H9 (cell line): ENCODE measurements around the gene MFSD6. TPM values are rescaled to one million over a fixed set of nuclear protein-coding genes. Genes with fewer than 3 reads are reported as not detected.
A peak's percentile ranks its signal among the peaks of the same experiment; 100 is the strongest.

Experiments used
- DNase-seq: peaks from one replicate; pipeline ENCODE4 v3.0.0-alpha.2; 2017
- H2AFZ ChIP-seq: one replicate; pipeline ENCODE4 v1.6.1; 2013; ENCODE audit warnings: mild to moderate bottlenecking, low read length, control low read depth, moderate library complexity
- H2AK5ac ChIP-seq: 2 replicates; pipeline ENCODE4 v1.6.1; 2013; ENCODE audit warnings: low read length, control low read depth, mixed read lengths; ENCODE audit not compliant: insufficient read length
- H2BK120ac ChIP-seq: one replicate; pipeline ENCODE4 v1.6.1; 2013; ENCODE audit warnings: low read depth, mild to moderate bottlenecking, low read length, control low read depth, inconsistent platforms; ENCODE audit not compliant: poor library complexity, severe bottlenecking
- H2BK12ac ChIP-seq: 2 replicates; pipeline ENCODE4 v1.6.1; 2013; ENCODE audit warnings: low read length, control low read depth, mixed read lengths, low read depth; ENCODE audit not compliant: insufficient read length
- H2BK15ac ChIP-seq: 2 replicates; pipeline ENCODE4 v1.6.1; 2013; ENCODE audit warnings: low read depth, low read length, control low read depth
- H2BK20ac ChIP-seq: one replicate; pipeline ENCODE4 v1.6.1; 2013; ENCODE audit warnings: low read depth, mild to moderate bottlenecking, low read length, control low read depth, inconsistent platforms; ENCODE audit not compliant: poor library complexity, severe bottlenecking
- H2BK5ac ChIP-seq: 2 replicates; pipeline ENCODE4 v1.6.1; 2013; ENCODE audit warnings: low read length, control low read depth, mixed read lengths; ENCODE audit not compliant: insufficient read length
- H3K14ac ChIP-seq: 2 replicates; pipeline ENCODE4 v1.6.1; 2013; ENCODE audit warnings: low read length, control low read depth; ENCODE audit not compliant: insufficient read depth
- H3K18ac ChIP-seq: 2 replicates; pipeline ENCODE4 v1.6.1; 2013; ENCODE audit warnings: low read depth, mild to moderate bottlenecking, mixed read lengths, low read length, control low read depth; ENCODE audit not compliant: insufficient read length
- H3K23ac ChIP-seq: 2 replicates; pipeline ENCODE4 v1.6.1; 2013; ENCODE audit warnings: low read length, control low read depth, mixed read lengths, low read depth; ENCODE audit not compliant: insufficient read length
- H3K23me2 ChIP-seq: 2 replicates; pipeline ENCODE4 v1.6.1; 2013; ENCODE audit warnings: low read depth, mild to moderate bottlenecking, mixed read lengths, low read length, control low read depth; ENCODE audit not compliant: insufficient read length, poor library complexity, severe bottlenecking
- H3K27ac ChIP-seq: 2 replicates; pipeline ENCODE4 v1.5.1; 2013; ENCODE audit warnings: low read length, control low read depth, mixed read lengths, low read depth; ENCODE audit not compliant: insufficient read length
- H3K27me3 ChIP-seq: 2 replicates; pipeline ENCODE4 v1.6.1; 2013; ENCODE audit warnings: low read length, control low read depth, inconsistent platforms; ENCODE audit not compliant: insufficient read depth
- H3K4ac ChIP-seq: 2 replicates; pipeline ENCODE4 v1.6.1; 2013; ENCODE audit warnings: low read depth, mild to moderate bottlenecking, control low read depth, inconsistent platforms, low read length, moderate library complexity
- H3K4me1 ChIP-seq: 2 replicates; pipeline ENCODE4 v1.6.1; 2013; ENCODE audit warnings: low read length, control low read depth, inconsistent platforms; ENCODE audit not compliant: insufficient read depth
- H3K4me2 ChIP-seq: 2 replicates; pipeline ENCODE4 v1.6.1; 2013; ENCODE audit warnings: low read length, control low read depth, mixed read lengths; ENCODE audit not compliant: insufficient read length, insufficient read depth
- H3K56ac ChIP-seq: 2 replicates; pipeline ENCODE4 v1.6.1; 2013; ENCODE audit warnings: low read depth, mild to moderate bottlenecking, mixed read lengths, low read length, control low read depth; ENCODE audit not compliant: insufficient read length
- H3K79me1 ChIP-seq: 2 replicates; pipeline ENCODE4 v1.6.1; 2013; ENCODE audit warnings: low read depth, mild to moderate bottlenecking, moderate library complexity, low read length, control low read depth, inconsistent platforms; ENCODE audit not compliant: insufficient read depth, poor library complexity, severe bottlenecking
- H3K79me2 ChIP-seq: 2 replicates; pipeline ENCODE4 v1.6.1; 2013; ENCODE audit warnings: low read length, control low read depth, inconsistent platforms; ENCODE audit not compliant: insufficient read depth
- H3K9ac ChIP-seq: 2 replicates; pipeline ENCODE4 v1.6.1; 2013; ENCODE audit warnings: low read length, control low read depth, mixed read lengths; ENCODE audit not compliant: insufficient read length; ENCODE audit errors: extremely low read depth
- H3K9me3 ChIP-seq: one replicate; pipeline ENCODE4 v1.6.1; 2013; ENCODE audit warnings: low read depth, low read length, inconsistent platforms; ENCODE audit not compliant: control insufficient read depth
- H3T11ph ChIP-seq: one replicate; pipeline ENCODE4 v1.6.1; 2013; ENCODE audit warnings: mild to moderate bottlenecking, low read length, control low read depth, inconsistent platforms
- H4K20me1 ChIP-seq: one replicate; pipeline ENCODE4 v1.6.1; 2013; ENCODE audit not compliant: control insufficient read depth, insufficient read length, insufficient read depth
- H4K5ac ChIP-seq: 2 replicates; pipeline ENCODE4 v1.6.1; 2013; ENCODE audit warnings: low read depth, mild to moderate bottlenecking, mixed read lengths, low read length, control low read depth; ENCODE audit not compliant: insufficient read length
- H4K8ac ChIP-seq: replicated peaks from 2 replicates; pipeline ENCODE4 v1.6.1; 2013; ENCODE audit warnings: low read length, control low read depth, mixed read lengths, low read depth; ENCODE audit not compliant: insufficient read length
- H4K91ac ChIP-seq: 2 replicates; pipeline ENCODE4 v1.6.1; 2013; ENCODE audit warnings: low read depth, mild to moderate bottlenecking, moderate library complexity, mixed read lengths, low read length, control low read depth; ENCODE audit not compliant: insufficient read length
- H3K27ac Mint-ChIP-seq, 3 experiments: 2 replicates in 2 of 3; 3 replicates in 1 of 3; pipeline ENCODE4 v1.8.0; 2020 to 2021; ENCODE audit warnings: mixed read lengths in 3 of 3, mild to moderate bottlenecking in 1 of 3, moderate library complexity in 1 of 3
- H3K27me3 Mint-ChIP-seq: 2 replicates; pipeline ENCODE4 v1.8.0; 2021; ENCODE audit warnings: low read depth, mild to moderate bottlenecking, moderate library complexity, mixed read lengths
- H3K36me3 Mint-ChIP-seq, 3 experiments: 2 replicates in 2 of 3; 3 replicates in 1 of 3; pipeline ENCODE4 v1.8.0; 2020 to 2021; ENCODE audit warnings: low read depth in 3 of 3, mixed read lengths in 3 of 3; ENCODE audit not compliant: insufficient read depth in 1 of 3
- H3K4me1 Mint-ChIP-seq, 2 experiments: 2 replicates each; pipeline ENCODE4 v1.8.0; 2020; ENCODE audit warnings: mixed read lengths in 2 of 2
- H3K4me3 Mint-ChIP-seq, 2 experiments: 2 replicates in 1 of 2; 3 replicates in 1 of 2; pipeline ENCODE4 v1.8.0; 2020 to 2021; ENCODE audit warnings: mild to moderate bottlenecking in 2 of 2, mixed read lengths in 2 of 2, moderate library complexity in 1 of 2
- H3K9me3 Mint-ChIP-seq, 2 experiments: 2 replicates in 1 of 2; 3 replicates in 1 of 2; pipeline ENCODE4 v1.8.0; 2020; ENCODE audit warnings: mild to moderate bottlenecking in 2 of 2, mixed read lengths in 2 of 2, moderate library complexity in 1 of 2
- WGBS: extraction: QIAGEN DNeasy Blood & Tissue Kit; methylation state at CpG from one replicate; pipeline ENCODE4 v1.1.7; 2013; ENCODE audit warnings: missing lambda C conversion rate, low lambda C conversion rate, mixed read lengths; ENCODE audit not compliant: insufficient read length; ENCODE audit errors: extremely low coverage; 5-methylcytosine and 5-hydroxymethylcytosine counted together
- total RNA-seq: library from RNA; stranded (reverse); gene quantifications from 2 replicates; pipeline ENCODE4 v1.2.1, GENCODE V29; 2021
- TF ChIP-seq, protein P1 (sequence below): fragments of 200-600 bp; sonication (generic); conservative IDR thresholded peaks from 3 replicates; pipeline ENCODE4 v1.8.0; 2021; ENCODE audit warnings: antibody characterized with exemption, mild to moderate bottlenecking

The MFSD6 gene
- total RNA-seq, 1 experiment from 2014 or later: 4.0 TPM

DNA sequence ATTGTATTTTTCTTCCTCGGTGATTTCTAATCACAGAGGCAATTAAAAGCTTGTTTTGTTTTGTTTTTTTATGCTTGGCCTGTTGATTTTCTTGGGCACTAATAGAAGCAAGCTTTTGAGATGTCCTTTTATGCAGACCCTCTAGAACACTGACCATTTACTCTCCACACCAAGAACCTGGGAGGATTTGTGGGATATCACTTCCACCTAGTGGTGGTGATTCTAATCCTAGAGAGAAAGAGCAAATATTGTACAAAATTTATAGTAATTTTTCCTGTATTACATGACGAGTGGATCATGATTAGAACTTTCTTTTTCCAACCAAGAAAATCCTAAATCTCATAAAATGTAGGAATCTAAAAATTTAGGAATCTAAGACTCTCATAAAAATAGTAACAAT lies 102.9 kb downstream of the MFSD6 start:
- no peak overlapping the region for H2BK5ac ChIP-seq
- no peak overlapping the region for H3K18ac ChIP-seq
- Mint-ChIP-seq H3K4me3 (no peak overlapping the region), H3K36me3 (no peaks in the 10 kb centered on the region), H3K27me3 (no peaks in the 10 kb centered on the region; the same call in 1 of the 2 replicates), H3K4me1 (peaks cover 0 to 2% of the 10 kb centered on the region in 2 experiments; a peak in 1 of 4 replicates), H3K27ac (no peak overlapping the region), H3K9me3 (no peaks in the 10 kb centered on the region)
- no peak overlapping the region for H3K4me2 ChIP-seq
- H3K14ac ChIP-seq: no peak overlapping the region
- no peak overlapping the region for H2BK20ac ChIP-seq
- H3T11ph ChIP-seq: no peak overlapping the region
- H2BK120ac ChIP-seq: no peak overlapping the region
- no CpG with 5 or more reads among the region's 2 CpGs for WGBS
- no peak overlapping the region for H2AK5ac ChIP-seq
- no peak overlapping the region for H3K23ac ChIP-seq
- H3K23me2 ChIP-seq: no peaks in the 10 kb centered on the region
- H3K27me3 ChIP-seq: no peaks in the 10 kb centered on the region
- no peaks in the 10 kb centered on the region for H3K4me1 ChIP-seq
- no peaks in the 10 kb centered on the region for H3K79me1 ChIP-seq
- no peaks in the 10 kb centered on the region for H4K20me1 ChIP-seq
- H4K91ac ChIP-seq: no peak overlapping the region
- H2BK12ac ChIP-seq: no peak overlapping the region
- H2AFZ ChIP-seq: no peak overlapping the region
- DNase-seq: no peak
- H3K56ac ChIP-seq: no peak overlapping the region
- no peak overlapping the region for H4K8ac ChIP-seq
- TF ChIP-seq, protein P1, sequence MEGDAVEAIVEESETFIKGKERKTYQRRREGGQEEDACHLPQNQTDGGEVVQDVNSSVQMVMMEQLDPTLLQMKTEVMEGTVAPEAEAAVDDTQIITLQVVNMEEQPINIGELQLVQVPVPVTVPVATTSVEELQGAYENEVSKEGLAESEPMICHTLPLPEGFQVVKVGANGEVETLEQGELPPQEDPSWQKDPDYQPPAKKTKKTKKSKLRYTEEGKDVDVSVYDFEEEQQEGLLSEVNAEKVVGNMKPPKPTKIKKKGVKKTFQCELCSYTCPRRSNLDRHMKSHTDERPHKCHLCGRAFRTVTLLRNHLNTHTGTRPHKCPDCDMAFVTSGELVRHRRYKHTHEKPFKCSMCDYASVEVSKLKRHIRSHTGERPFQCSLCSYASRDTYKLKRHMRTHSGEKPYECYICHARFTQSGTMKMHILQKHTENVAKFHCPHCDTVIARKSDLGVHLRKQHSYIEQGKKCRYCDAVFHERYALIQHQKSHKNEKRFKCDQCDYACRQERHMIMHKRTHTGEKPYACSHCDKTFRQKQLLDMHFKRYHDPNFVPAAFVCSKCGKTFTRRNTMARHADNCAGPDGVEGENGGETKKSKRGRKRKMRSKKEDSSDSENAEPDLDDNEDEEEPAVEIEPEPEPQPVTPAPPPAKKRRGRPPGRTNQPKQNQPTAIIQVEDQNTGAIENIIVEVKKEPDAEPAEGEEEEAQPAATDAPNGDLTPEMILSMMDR: peak; percentile 64
- H3K9me3 ChIP-seq: no peaks in the 10 kb centered on the region
- no peak overlapping the region for H3K27ac ChIP-seq
- H3K4ac ChIP-seq: no peak overlapping the region
- no peak overlapping the region for H3K9ac ChIP-seq
- H3K79me2 ChIP-seq: no peaks in the 10 kb centered on the region
- H2BK15ac ChIP-seq: no peak overlapping the region
- no peak overlapping the region for H4K5ac ChIP-seq
